Measurements from ENCODE around the gene CD5L.

Gene CD5L

DNA sequence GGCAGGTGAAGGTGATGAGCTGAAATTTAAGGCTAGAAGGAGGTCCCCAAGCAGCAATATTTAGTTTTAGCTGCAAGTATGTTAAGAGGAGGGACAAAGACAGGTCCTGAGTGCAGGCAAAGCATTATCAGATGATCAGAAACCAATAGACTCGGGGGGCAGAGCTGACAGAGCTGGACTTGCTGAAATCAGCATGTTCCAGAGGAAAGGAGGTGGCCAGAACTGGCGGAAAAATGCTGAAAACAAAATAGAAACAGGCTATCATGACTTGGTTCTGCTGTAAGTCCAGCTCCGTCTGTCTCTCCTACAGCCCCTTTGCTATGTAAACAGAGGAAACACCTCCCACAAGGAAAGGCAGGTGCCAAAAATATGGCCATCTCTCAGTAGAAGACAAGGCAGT is at the start of gene CD5L:
Gene CD5L, minus strand, starts transcription at position 101 of the 400 bp plus-strand sequence. CDS start 107 bp downstream, outside the sequence.
- TF ChIP-seq GATA1 (IDR thresholded peaks at IDR 0.05; ENCODE audit: low read depth, low read length): no peak
- no peak for TF ChIP-seq POLR2A (IDR thresholded peaks at IDR 0.05; ENCODE audit: low read length)
- no peak for DNase-seq

DNA sequence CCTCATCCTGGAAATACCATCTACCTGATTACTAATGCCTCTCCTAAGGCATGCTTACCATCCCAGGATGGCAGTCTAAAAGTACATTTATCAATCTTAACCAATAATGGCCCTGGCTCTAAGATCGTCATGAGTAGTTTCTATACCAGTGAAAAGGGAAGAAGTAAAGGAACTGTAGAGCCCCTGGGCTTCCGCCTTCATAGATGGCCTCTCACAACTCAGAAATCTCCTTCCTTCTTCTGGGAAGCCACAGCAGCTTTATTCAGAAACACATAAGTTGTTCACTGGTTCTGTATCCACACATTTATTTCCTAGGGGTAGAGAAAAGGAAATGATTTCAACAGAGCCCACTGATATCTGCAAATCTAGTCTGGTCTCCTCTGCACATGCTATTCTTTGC is 41.0 kb upstream of the CD5L start:
- DNase-seq: no peak
- TF ChIP-seq GATA1 (IDR thresholded peaks at IDR 0.05; ENCODE audit: low read depth, low read length) (no peak), POLR2A (IDR thresholded peaks at IDR 0.05; ENCODE audit: low read length) (no peak)

DNA sequence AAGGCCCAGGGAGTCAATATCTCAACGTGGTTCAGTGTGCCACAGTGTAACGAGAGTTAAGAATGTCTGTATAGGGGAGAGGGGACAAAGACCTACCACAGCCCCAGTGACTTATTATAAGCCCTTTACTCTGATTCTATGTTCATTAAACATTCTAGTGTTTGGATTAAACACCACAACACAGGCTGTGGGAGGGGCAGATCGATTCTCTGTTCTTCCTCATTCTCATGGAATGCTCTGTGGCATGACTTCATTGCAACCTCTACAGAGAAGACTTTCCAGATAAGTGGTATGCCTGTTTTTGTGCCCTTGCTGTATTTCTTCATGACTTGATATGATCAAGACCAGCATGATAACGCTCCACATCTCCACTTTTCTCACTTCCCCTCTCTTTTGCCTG is 39.0 kb upstream of the CD5L start:
- DNase-seq: no peak
- TF ChIP-seq POLR2A (IDR thresholded peaks at IDR 0.05; ENCODE audit: low read length): no peak
- TF ChIP-seq GATA1 (IDR thresholded peaks at IDR 0.05; ENCODE audit: low read depth, low read length): no peak

DNA sequence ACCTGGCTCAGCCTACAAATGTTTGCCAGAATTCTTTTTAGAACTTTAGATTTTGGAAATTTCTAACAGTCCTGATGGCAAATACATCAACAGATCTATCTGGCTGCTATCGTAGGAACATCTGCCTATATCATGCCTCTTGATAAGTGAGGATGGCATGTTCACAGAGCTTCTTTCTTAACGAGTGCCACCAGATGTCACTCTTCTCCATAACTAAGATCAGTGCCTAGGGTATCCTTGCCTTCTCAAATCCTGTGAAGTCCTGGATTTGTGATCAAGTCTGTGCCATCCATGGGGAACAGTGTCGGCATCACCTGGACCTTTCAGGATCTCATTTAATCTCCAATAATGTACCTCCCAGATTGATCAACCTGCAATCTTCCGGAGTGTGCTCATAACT is 36.5 kb upstream of the CD5L start:
- TF ChIP-seq GATA1 (IDR thresholded peaks at IDR 0.05; ENCODE audit: low read depth, low read length): no peak
- no peak for TF ChIP-seq POLR2A (IDR thresholded peaks at IDR 0.05; ENCODE audit: low read length)
- peak in 1 of 2 experiments; percentile 26 for DNase-seq

DNA sequence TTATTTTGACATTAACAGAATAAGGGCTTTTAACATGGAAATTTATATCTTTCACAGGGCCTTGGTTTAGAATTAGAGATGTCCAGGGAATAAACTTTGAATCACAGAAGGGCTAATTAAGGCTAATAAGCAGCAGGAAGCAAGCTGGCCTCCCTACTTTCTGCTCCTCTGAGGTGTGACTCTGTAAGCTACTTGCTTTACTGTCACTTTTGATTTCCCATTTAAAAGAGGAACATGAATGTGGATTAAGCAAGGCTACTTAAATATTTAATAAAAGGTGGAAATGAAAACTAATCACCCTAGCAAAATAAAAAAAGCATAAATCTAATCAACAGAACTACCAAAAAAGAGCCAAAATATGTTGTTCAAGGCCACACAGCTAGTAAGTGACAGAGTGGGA is 28.9 kb upstream of the CD5L start:
- TF ChIP-seq POLR2A (IDR thresholded peaks at IDR 0.05; ENCODE audit: low read length) (no peak), GATA1 (IDR thresholded peaks at IDR 0.05; ENCODE audit: low read depth, low read length) (no peak)
- DNase-seq: no peak

DNA sequence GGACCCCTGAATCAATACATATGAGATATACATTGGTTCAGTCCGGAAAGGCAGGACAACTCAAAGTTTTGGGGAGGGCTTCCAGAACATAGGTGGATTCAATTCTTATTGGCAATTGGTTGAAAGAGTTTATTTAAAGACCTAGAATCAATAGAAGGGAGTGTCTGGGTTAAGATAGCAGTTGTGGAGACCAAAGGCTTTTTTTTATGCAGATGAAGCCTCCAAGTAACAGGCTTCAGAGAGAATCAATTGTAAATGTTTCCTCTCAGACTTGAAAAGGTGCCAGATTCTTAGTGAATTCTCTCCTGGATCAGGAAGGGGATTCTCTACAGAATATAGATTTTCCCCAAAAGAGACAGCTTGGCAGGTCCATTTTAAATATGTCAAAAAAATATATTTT is 27.0 kb upstream of the CD5L start:
- TF ChIP-seq GATA1 (IDR thresholded peaks at IDR 0.05; ENCODE audit: low read depth, low read length): no peak
- no peak for TF ChIP-seq POLR2A (IDR thresholded peaks at IDR 0.05; ENCODE audit: low read length)
- no peak for DNase-seq

DNA sequence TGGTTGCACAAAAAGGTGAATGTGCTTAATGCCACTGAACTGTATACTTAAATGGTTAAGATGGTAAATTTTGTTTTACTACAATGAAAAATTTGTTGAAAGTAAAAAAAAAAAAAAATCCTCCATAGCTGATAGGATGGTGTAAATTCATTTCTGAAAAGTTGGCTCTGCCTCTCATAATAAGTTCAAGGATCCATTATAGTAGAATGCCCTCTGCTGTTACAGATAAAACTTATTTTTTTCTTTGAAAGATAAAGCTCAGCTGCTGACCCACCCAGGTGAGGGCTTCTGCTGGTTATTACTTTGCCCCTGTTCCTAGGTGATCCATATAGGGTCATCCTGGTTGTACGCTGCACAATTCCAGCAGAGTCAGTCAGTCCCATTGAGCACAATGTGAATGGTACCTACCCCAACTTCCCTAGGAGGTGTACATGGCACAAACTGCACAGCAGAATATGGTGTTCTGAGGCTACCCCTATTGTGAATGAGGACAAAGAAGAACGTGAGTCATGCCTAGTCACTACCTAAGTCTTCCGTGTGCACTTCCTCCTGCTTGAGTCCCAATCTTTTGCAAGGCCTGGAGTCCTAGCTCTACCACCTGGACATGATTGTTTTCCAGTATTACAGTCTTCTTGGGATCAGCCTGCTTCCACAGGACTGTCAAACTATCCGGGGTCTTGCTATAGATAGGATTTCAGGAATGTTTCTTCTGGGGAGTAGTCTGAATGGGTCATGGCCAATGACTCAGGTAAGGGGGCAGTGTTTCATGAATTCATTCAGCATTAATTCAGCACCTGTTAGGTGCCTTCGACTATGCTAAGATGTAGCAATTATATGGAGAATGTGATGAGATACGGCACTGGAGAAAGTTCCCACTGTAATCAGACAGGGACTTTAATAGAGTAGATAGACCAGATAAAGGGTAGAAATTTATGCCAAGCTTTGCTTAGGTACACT is 20.8 kb upstream of the CD5L start:
- TF ChIP-seq POLR2A (IDR thresholded peaks at IDR 0.05; ENCODE audit: low read length) (no peak), GATA1 (IDR thresholded peaks at IDR 0.05; ENCODE audit: low read depth, low read length) (no peak)
- no peak for DNase-seq

DNA sequence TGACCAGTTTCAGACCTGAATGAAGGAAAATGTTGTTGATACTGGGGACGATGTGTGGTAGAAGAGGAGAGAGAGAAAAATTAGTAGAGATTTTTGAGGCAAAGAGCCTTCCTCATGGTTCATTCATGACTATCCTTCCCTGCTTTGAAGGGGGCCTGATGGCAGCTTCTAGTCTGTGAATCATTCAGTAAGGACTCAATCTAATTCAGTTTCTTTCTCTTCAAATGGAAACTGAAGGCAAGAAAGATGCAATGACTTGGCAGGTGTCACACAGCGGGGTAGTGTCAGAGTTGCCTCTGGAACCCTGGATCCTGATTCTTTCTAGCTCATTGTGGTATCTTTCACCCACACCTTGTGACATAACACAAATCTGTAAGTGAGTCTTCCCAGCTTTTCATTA is 14.9 kb upstream of the CD5L start:
- TF ChIP-seq POLR2A (IDR thresholded peaks at IDR 0.05; ENCODE audit: low read length) (no peak), GATA1 (IDR thresholded peaks at IDR 0.05; ENCODE audit: low read depth, low read length) (no peak)
- no peak for DNase-seq

DNA sequence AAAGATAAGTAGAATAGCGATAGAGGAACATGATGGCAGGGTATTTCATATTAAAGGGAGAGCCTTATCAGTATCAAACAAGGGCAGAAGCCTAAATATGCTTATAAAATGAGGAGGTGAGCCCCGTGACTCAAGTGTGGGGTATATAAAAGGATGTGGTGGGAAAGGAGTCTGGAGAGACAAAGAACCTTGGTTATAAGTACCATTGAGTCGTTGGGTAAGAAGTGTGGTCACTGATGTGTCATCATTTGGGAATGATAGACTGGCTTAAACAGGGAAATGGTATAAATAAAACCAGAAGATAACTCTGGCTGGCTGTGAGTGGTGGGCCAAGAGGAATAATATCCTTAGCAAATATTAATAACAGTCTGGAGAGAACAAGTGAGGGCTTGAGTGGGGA is 10.9 kb upstream of the CD5L start:
- no peak for TF ChIP-seq POLR2A (IDR thresholded peaks at IDR 0.05; ENCODE audit: low read length)
- TF ChIP-seq GATA1 (IDR thresholded peaks at IDR 0.05; ENCODE audit: low read depth, low read length): no peak
- DNase-seq: no peak

DNA sequence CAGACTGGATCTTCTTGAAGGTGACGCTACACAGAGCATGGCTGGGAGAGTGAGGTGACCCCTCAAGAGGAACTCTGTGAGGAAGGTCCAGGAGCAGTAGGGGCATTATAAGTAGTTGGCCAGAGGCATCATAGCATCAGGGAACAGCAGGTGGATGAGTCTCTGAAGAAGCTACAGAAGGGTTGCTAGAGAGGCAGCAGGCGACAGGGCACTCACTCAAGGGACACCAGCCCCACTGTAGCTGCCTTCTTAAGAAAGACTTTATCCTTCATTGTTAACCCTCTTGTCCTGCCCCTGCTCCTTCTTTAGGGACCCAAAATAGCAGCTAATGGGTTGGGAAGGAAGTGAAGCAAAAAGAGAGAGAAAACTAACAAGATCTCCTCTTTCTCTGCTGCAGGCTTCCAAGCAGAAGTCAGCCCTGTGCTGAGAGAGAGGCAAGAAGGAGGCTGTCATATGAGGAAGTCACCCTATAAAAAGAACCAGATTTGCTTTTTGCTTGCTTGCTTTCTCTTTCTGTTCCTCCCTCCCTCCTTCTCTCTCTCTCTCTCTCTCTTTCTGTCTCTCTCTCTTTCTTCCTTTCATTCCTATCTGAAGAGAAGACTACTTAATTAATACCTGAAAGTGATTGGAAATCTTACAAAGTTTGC is 7.7 kb upstream of the CD5L start:
- no peak for DNase-seq
- TF ChIP-seq POLR2A (IDR thresholded peaks at IDR 0.05; ENCODE audit: low read length) (no peak), GATA1 (IDR thresholded peaks at IDR 0.05; ENCODE audit: low read depth, low read length) (no peak)

DNA sequence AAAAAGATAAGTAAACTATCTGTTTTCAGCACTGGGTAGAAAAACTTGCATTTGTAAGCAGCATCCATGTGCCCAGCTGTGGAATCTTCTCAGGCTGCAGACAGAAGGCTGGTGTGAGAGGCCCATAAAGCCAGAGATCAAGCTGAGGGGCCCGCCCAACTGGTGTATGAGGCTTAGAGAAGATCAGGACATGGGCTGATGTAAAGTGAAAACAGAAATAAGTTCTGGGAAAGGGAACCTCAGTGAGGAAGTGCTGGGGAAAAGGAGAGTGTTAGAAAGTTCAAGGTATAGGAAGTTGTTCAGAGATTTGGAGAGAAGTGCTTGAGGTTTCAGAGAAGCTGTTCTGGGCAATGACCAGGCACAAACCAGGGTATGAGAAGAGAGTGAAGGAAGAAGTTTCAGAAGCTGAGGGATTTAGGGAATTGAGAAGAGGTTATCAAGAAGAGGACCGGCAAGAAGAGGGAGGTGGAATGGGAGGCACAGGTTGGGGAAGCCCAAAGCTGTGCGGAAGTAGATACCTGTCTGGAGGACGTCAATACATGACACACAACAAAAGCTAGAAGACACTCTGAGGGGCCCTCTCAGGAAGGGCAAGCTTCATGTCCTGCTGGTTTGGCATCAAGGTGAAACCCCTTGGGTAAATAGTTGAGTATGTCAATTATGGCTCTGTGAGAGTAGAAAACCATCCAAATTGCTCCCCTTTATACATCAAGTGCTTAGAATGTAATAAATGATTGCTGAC is 2.7 kb upstream of the CD5L start:
- no peak for DNase-seq
- TF ChIP-seq POLR2A (IDR thresholded peaks at IDR 0.05; ENCODE audit: low read length) (no peak), GATA1 (IDR thresholded peaks at IDR 0.05; ENCODE audit: low read depth, low read length) (no peak)

DNA sequence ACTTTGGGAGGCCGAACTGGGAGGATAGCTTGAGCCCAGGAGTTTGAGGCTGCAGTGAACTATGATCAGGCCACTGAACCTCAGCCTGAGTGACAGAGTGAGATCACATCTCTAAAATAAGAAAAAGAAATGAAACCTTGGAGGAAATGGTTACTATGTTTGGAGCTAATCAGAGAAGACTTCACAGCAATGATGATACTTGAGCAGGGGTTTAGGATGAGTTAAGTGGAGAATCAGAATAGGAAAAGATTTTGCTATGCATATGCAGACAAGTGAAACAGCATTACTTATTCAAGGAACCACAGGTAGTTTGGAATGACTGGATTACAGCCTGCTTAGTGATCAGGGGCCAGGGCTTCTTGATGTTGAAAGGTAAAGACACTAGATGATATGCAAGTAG is 1.3 kb upstream of the CD5L start:
- TF ChIP-seq GATA1 (IDR thresholded peaks at IDR 0.05; ENCODE audit: low read depth, low read length): no peak
- no peak for TF ChIP-seq POLR2A (IDR thresholded peaks at IDR 0.05; ENCODE audit: low read length)
- no peak for DNase-seq

DNA sequence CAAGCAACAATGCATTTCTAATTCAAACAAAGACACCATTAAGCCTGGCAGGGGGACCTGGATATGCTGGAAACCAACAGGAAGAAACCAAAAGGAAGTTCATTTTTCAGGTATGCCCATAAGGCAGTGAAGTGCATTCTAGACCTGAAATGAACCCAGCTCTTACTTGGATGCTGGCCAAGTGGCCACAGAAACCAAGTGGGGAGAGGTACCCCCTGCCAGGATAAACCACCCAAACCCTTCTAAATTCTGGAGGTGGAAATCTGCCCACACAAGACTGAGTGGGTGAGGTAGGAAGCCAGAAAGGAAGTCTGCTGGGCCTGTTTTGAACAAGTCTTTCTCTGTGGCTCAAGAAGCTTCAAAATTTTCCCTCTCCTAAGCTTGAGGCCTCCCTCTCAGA is 2.6 kb downstream of the CD5L start:
- TF ChIP-seq GATA1 (IDR thresholded peaks at IDR 0.05; ENCODE audit: low read depth, low read length) (no peak), POLR2A (IDR thresholded peaks at IDR 0.05; ENCODE audit: low read length) (no peak)
- no peak for DNase-seq

DNA sequence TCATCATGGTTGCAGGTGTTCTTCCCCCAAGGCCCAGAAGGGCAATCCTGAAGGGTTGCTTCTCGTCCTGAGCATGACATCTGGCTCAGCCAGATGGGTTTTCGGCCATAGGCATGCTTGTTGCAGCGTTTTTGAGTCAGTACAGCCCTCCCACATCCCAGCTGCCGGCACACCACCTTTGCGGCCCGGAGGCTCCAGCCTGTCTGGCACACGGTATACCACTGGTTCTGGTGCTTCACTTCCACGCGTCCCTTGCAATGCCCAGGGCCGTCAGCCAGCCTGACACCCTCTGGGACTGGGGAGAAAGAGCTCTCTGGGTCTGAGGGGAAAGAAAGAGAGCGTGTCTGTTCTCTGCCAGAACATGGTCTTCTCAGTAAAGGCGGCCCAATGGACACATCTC is 7.2 kb downstream of the CD5L start:
- no peak for DNase-seq
- TF ChIP-seq POLR2A (IDR thresholded peaks at IDR 0.05; ENCODE audit: low read length) (no peak), GATA1 (IDR thresholded peaks at IDR 0.05; ENCODE audit: low read depth, low read length) (no peak)
